K562 (cell line): ENCODE results near the gene NUDT2. TPM values are rescaled to one million over a fixed set of nuclear protein-coding genes. Genes with fewer than 3 reads are reported as not detected.

Experiments used
- CGGBP1 ChIP-seq: fragments of 250-450 bp; sonication (Bioruptor Pico); IDR thresholded peaks from 2 replicates; pipeline ENCODE4 v1.9.0; 2021; ENCODE audit warnings: mild to moderate bottlenecking
- E2F8 ChIP-seq: fragments of 450-650 bp; IDR thresholded peaks from 2 replicates; pipeline ENCODE4 v1.7.1; 2018; ENCODE audit warnings: mild to moderate bottlenecking, low read depth; ENCODE audit not compliant: partially characterized antibody
- ELF2 ChIP-seq: fragments of 250-450 bp; sonication (Bioruptor Pico); IDR thresholded peaks from 2 replicates; pipeline ENCODE4 v1.5.0; 2021; ENCODE audit warnings: mild to moderate bottlenecking
- ESRRA ChIP-seq: fragments of 450-650 bp; IDR thresholded peaks from 2 replicates; pipeline ENCODE4 v1.6.1; 2014; ENCODE audit warnings: low read depth, mild to moderate bottlenecking, moderate library complexity, borderline replicate concordance
- GABPB1 ChIP-seq: sonication (generic); formaldehyde crosslinking; IDR thresholded peaks from 2 replicates; pipeline ENCODE4 v1.8.0; 2022; ENCODE audit warnings: mild to moderate bottlenecking, missing genetic modification reagents
- MEIS2 ChIP-seq: fragments of 450-650 bp; IDR thresholded peaks from 2 replicates; pipeline ENCODE4 v1.6.1; 2014; ENCODE audit warnings: mild to moderate bottlenecking; ENCODE audit not compliant: partially characterized antibody
- NELFE ChIP-seq: IDR thresholded peaks from 2 replicates; pipeline ENCODE4 v1.6.1; 2011; ENCODE audit warnings: mild to moderate bottlenecking; ENCODE audit not compliant: insufficient read depth, insufficient read length
- NR3C1 ChIP-seq: sonication (generic); formaldehyde crosslinking; IDR thresholded peaks from 2 replicates; pipeline ENCODE4 v1.8.1; 2022; ENCODE audit warnings: missing genetic modification reagents
- NRF1 ChIP-seq, 2 experiments: fragments of 450-650 bp; IDR thresholded peaks in 1 of 2; conservative IDR thresholded peaks in 1 of 2; 2 replicates each; pipeline ENCODE4 v1.6.1; 2014; ENCODE audit warnings: mild to moderate bottlenecking in 2 of 2
- PHF8 ChIP-seq: fragments of 200-600 bp; sonication (generic); IDR thresholded peaks from 2 replicates; pipeline ENCODE4 v1.6.1; 2012; ENCODE audit warnings: mixed run types, mild to moderate bottlenecking, inconsistent platforms, low read length, moderate library complexity, borderline replicate concordance
- POLR2AphosphoS5 ChIP-seq: IDR thresholded peaks from 2 replicates; pipeline ENCODE4 v1.6.1; 2011; ENCODE audit warnings: mild to moderate bottlenecking, low read depth, low read length, moderate library complexity; ENCODE audit not compliant: control insufficient read depth, insufficient read depth
- POLR2H ChIP-seq: IDR thresholded peaks from 2 replicates; pipeline ENCODE4 v1.6.1; 2016; ENCODE audit warnings: missing genetic modification characterization, low read depth, mild to moderate bottlenecking, control low read depth, missing compliant biosample characterization, moderate library complexity
- PRMT5 ChIP-seq: sonication (generic); formaldehyde crosslinking; IDR thresholded peaks from 2 replicates; pipeline ENCODE4 v1.5.0; 2020; ENCODE audit warnings: missing genetic modification reagents
- SMAD4 ChIP-seq: fragments of 250-450 bp; sonication (Bioruptor Pico); conservative IDR thresholded peaks from 2 replicates; pipeline ENCODE4 v1.8.0; 2021; ENCODE audit warnings: inconsistent platforms, mild to moderate bottlenecking, moderate library complexity
- SMARCA5 ChIP-seq: fragments of 450-650 bp; IDR thresholded peaks from 2 replicates; pipeline ENCODE4 v1.6.1; 2016
- STAT6 ChIP-seq: sonication (generic); formaldehyde crosslinking; IDR thresholded peaks from 2 replicates; pipeline ENCODE4 v1.8.1; 2023; ENCODE audit warnings: mild to moderate bottlenecking, missing genetic modification reagents
- ZNF398 ChIP-seq: fragments of 250-450 bp; sonication (Bioruptor Pico); IDR thresholded peaks from 2 replicates; pipeline ENCODE4 v1.8.0; 2021; ENCODE audit warnings: moderate library complexity, mild to moderate bottlenecking, inconsistent platforms
- ZNF444 ChIP-seq: fragments of 250-450 bp; sonication (Bioruptor Pico); IDR thresholded peaks from 2 replicates; pipeline ENCODE4 v1.4.0; 2020; ENCODE audit warnings: mild to moderate bottlenecking, moderate library complexity
- polyA plus RNA-seq, 8 experiments: library from polyadenylated mRNA; depleted of rRNA in 4 of 8; stranded (reverse) in 5 of 8; unstranded in 3 of 8; fragments of >200 nt; fragmentation: Nextera tagmentation in 2 of 8; fragmentation: Illumina TruSeq in 1 of 8; extraction: Ambion mirVana in 2 of 8; extraction: Trizol in 1 of 8; gene quantifications; 2 replicates each; pipeline versions ENCODE4 v1.2.1 to v1.2.3, GENCODE V29; 2011 to 2014; ENCODE audit warnings: inconsistent platforms in 1 of 8, missing spikeins in 1 of 8
- total RNA-seq, 7 experiments: library from RNA; depleted of rRNA in 6 of 7; stranded (reverse); fragments of >200 nt in 6 of 7; fragmentation: Illumina TruSeq in 2 of 7; extraction: Trizol in 2 of 7; gene quantifications; 2 replicates each; pipeline versions ENCODE4 v1.2.1 to v1.2.3, GENCODE V29; 2011 to 2021; ENCODE audit warnings: low replicate concordance in 1 of 7

Gene NUDT2
- total and polyA plus RNA-seq, 9 of the 15 experiments (the other 6 are each of a cell fraction or from before 2014, with no cell fraction given) = 11.5 to 28.1 (median 19.0) TPM

DNA sequence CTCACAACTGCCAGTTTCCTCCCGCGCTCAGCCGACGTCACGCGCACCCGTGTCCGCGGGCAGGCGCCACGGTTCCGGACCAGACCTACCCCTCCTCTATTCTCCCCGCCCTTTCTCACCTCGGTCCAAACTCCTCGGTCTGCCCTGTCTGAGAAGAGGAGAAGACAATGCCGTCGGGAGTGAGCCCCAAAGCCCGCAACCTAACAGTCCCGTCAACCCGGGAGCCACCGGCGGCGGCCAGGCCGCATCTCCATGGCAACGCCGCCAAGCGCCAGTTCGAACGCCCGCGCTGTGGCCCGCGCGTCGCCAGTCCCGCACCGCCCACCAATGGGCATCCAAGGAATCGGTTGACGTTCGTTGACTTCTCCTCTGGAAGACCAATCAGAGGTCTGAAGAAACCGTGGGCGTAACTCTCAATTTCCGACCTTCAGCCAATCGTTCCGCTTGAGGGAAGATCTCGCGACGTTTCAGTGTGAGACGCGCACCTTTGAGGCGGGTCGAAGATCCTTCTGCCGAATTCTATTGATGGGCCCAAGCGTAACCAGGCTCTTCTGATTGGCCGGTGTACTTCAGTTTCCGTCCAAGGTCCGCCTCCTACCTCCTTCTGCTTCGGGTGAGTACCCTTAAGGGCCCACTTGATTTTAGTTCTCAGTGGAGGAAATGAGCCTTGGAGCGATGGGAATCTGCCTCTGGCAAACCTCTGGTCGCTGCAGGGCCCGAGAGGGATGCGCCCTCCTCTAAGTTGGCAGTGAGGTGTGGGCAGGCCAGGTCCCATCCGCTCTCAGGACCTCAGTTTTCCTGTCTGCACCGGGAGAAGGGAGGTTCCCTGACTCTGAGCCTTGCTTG, at the start of gene NUDT2, which contains the start of gene KIF24 (continued):
- TF ChIP-seq SMAD4 (CRISPR knock-in tag) (0 out of 2 replicates have a peak, but pooled peaks have one; percentile 22), SMARCA5 (no peak), ZNF398 (CRISPR knock-in tag) (no peak), NR3C1 (CRISPR knock-in tag) (peak; percentile 71; the same call in 1 of the 2 replicates), STAT6 (peak; percentile 53; the same call in 1 of the 2 replicates), ZNF444 (no peak), MEIS2 (peak; percentile 4), ELF2 (no peak), PHF8 (peak; percentile 82), POLR2AphosphoS5 (peak; percentile 79; the same call in 1 of the 2 replicates), ESRRA (peak; percentile 49; the same call in 1 of the 2 replicates), GABPB1 (CRISPR knock-in tag) (0 out of 2 replicates have a peak, but pooled peaks have one; percentile 42), NRF1 (conservative IDR thresholded peaks at IDR 0.05 in 1 of 2, IDR thresholded peaks at IDR 0.05 in 1 of 2) (peak; percentile 83 to 86), NELFE (no peak), POLR2H (tag) (peak; percentile 81), CGGBP1 (CRISPR knock-in tag) (no peak), PRMT5 (no peak), E2F8 (no peak)
